ENCODE results near the gene PIK3R1. TPM values are rescaled to one million over a fixed set of nuclear protein-coding genes. Genes with fewer than 3 reads are reported as not detected.

Gene PIK3R1
- total RNA-seq, 2 donors from 2014 or later = 29.8 to 30.2 TPM

DNA sequence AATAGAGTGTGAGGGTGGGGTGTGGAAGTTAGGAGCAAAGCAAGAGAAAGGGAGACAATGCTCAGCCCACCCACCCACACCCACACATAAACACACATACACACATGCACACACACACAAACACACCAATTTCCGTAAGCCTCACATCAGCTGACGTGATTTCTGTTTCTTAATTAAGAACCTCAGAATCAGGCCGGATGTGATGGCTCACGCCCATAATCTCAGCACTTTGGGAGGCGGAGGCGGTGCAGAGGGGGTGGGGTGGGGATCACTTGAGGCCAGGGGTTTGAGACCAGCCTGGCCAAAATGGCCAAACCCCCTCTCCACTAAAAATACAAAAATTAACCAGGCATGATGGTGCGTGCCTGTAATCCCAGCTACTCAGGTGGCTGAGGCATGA is 26.4 kb upstream of the PIK3R1 start:
- Mint-ChIP-seq H3K36me3 (ENCODE audit: low read depth) (no peaks in the 10 kb centered on the region), H3K4me3 (no peak overlapping the region), H3K4me1 (peaks cover 38% of the 10 kb centered on the region), H3K27ac (no peak overlapping the region), H3K27me3 (ENCODE audit: insufficient read depth) (no peaks in the 10 kb centered on the region), H3K9me3 (no peaks in the 10 kb centered on the region)
- 90 to 100% methylated on average over 3 to 7 of the region's 7 CpGs for WGBS, 2 experiments (ENCODE audit: insufficient coverage in 1 of 2, insufficient read length in 1 of 2)
- H3K4me1 ChIP-seq (ENCODE audit: control insufficient read depth, insufficient read depth, low read length) = peaks cover 3% of the 10 kb centered on the region
- no peaks in the 10 kb centered on the region for H3K9me3 ChIP-seq (ENCODE audit: control insufficient read depth, low read length)
- H3K9ac ChIP-seq (ENCODE audit: extremely low read depth, low read length, poor library complexity, severe bottlenecking) = no peak overlapping the region
- TF ChIP-seq, protein P1, sequence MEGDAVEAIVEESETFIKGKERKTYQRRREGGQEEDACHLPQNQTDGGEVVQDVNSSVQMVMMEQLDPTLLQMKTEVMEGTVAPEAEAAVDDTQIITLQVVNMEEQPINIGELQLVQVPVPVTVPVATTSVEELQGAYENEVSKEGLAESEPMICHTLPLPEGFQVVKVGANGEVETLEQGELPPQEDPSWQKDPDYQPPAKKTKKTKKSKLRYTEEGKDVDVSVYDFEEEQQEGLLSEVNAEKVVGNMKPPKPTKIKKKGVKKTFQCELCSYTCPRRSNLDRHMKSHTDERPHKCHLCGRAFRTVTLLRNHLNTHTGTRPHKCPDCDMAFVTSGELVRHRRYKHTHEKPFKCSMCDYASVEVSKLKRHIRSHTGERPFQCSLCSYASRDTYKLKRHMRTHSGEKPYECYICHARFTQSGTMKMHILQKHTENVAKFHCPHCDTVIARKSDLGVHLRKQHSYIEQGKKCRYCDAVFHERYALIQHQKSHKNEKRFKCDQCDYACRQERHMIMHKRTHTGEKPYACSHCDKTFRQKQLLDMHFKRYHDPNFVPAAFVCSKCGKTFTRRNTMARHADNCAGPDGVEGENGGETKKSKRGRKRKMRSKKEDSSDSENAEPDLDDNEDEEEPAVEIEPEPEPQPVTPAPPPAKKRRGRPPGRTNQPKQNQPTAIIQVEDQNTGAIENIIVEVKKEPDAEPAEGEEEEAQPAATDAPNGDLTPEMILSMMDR (conservative IDR thresholded peaks at IDR 0.05) = no peak
- no peaks in the 10 kb centered on the region for H3K27me3 ChIP-seq (ENCODE audit: control insufficient read depth, insufficient read depth, low read length, poor library complexity, severe bottlenecking)
- no peak for DNase-seq
- no peak overlapping the region for H3K4me3 ChIP-seq (ENCODE audit: low read length)
- H3K36me3 ChIP-seq (ENCODE audit: control insufficient read depth, insufficient read depth, low read length) = no peaks in the 10 kb centered on the region
- no peak overlapping the region for H3K27ac ChIP-seq (ENCODE audit: low read depth, low read length)

DNA sequence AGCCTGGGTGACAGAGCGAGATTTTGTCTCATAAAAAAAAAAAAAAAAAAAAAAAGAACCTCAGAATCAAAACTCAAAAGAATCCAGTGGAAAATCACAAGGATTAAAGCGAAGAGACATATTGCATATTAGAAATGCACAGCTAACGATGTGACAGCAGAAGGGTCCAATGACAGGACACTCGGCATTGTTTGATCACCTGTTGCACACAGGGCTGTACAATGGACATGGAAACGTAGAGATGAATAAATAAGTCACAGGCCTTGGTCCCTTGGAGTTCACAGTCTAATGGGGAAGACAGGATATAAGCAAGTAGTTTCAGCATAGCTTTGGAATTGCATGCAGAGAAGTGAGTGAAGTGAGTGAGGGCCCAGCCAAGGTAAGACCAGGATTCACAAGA is 25.9 kb upstream of the PIK3R1 start:
- Mint-ChIP-seq H3K9me3 (no peaks in the 10 kb centered on the region), H3K4me1 (peaks cover 42% of the 10 kb centered on the region), H3K4me3 (no peak overlapping the region), H3K27ac (no peak overlapping the region), H3K36me3 (ENCODE audit: low read depth) (no peaks in the 10 kb centered on the region), H3K27me3 (ENCODE audit: insufficient read depth) (no peaks in the 10 kb centered on the region)
- H3K9me3 ChIP-seq (ENCODE audit: control insufficient read depth, low read length) = no peaks in the 10 kb centered on the region
- H3K4me3 ChIP-seq (ENCODE audit: low read length) = no peak overlapping the region
- H3K4me1 ChIP-seq (ENCODE audit: control insufficient read depth, insufficient read depth, low read length) = peaks cover 3% of the 10 kb centered on the region
- WGBS, 2 experiments (ENCODE audit: insufficient coverage in 1 of 2, insufficient read length in 1 of 2) = 81 to 94% methylated on average over 4 to 5 of the region's 5 CpGs
- TF ChIP-seq, protein P1 (conservative IDR thresholded peaks at IDR 0.05) = no peak
- no peak overlapping the region for H3K9ac ChIP-seq (ENCODE audit: extremely low read depth, low read length, poor library complexity, severe bottlenecking)
- no peak for DNase-seq
- no peaks in the 10 kb centered on the region for H3K36me3 ChIP-seq (ENCODE audit: control insufficient read depth, insufficient read depth, low read length)
- H3K27me3 ChIP-seq (ENCODE audit: control insufficient read depth, insufficient read depth, low read length, poor library complexity, severe bottlenecking) = no peaks in the 10 kb centered on the region
- no peak overlapping the region for H3K27ac ChIP-seq (ENCODE audit: low read depth, low read length)

DNA sequence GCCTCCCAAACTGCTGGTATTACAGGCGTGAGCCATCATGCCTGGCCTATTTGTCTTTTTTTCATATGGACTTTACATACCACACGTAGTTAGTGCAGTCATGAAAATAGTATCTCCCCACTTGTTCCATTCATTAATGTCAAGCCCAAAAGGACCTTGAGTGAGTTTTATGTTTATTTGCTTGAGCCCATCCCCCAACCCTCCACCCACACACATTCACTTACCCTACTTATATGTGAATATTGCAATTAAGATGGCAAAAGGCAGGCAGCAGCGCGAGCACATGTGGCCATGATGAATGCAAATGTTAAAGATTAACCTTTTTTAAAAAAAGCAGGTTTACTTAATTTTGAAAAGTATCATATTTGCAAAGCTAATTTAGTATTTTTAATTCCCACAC is 24.9 kb upstream of the PIK3R1 start:
- DNase-seq = no peak
- Mint-ChIP-seq H3K9me3 (no peaks in the 10 kb centered on the region), H3K36me3 (ENCODE audit: low read depth) (no peaks in the 10 kb centered on the region), H3K27me3 (ENCODE audit: insufficient read depth) (no peaks in the 10 kb centered on the region), H3K27ac (no peak overlapping the region), H3K4me3 (no peak overlapping the region), H3K4me1 (peaks cover 42% of the 10 kb centered on the region)
- no peak overlapping the region for H3K9ac ChIP-seq (ENCODE audit: extremely low read depth, low read length, poor library complexity, severe bottlenecking)
- H3K4me3 ChIP-seq (ENCODE audit: low read length) = no peak overlapping the region
- peaks cover 3% of the 10 kb centered on the region for H3K4me1 ChIP-seq (ENCODE audit: control insufficient read depth, insufficient read depth, low read length)
- no peaks in the 10 kb centered on the region for H3K9me3 ChIP-seq (ENCODE audit: control insufficient read depth, low read length)
- TF ChIP-seq, protein P1 (conservative IDR thresholded peaks at IDR 0.05) = no peak
- H3K27me3 ChIP-seq (ENCODE audit: control insufficient read depth, insufficient read depth, low read length, poor library complexity, severe bottlenecking) = no peaks in the 10 kb centered on the region
- no peak overlapping the region for H3K27ac ChIP-seq (ENCODE audit: low read depth, low read length)
- no peaks in the 10 kb centered on the region for H3K36me3 ChIP-seq (ENCODE audit: control insufficient read depth, insufficient read depth, low read length)
- WGBS, 2 experiments (ENCODE audit: insufficient coverage in 1 of 2, insufficient read length in 1 of 2) = 95% methylated on average over 4 of the region's 4 CpGs; no CpG with 5 or more reads in 1 of the 2 experiments
